ENCODE results near the gene IGF1R. TPM values are rescaled to one million over a fixed set of nuclear protein-coding genes. Genes with fewer than 3 reads are reported as not detected.
A peak's percentile ranks its signal among the peaks of the same experiment; 100 is the strongest.

The IGF1R gene
- total RNA-seq, 3 donors from 2014 or later: 34.7 to 65.2 (median 47.7) TPM

DNA sequence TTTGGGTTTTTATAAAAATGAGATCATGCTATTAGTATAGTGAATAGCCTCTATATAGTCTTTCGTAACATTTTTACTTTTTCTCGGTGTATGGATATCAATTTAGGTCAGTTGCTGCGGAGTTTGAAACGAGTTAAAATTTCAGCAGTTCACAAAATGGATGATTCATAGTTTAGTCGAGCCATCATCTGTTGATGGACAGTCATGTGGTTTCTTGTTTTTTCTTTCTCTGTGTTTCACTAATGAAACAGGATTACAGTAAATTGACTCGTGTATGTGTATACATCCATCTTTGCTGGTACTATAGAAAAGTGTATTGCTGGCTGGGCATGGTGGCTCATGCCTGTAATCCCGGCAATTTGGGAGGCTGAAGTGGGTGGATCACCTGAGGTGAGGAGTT is 106.8 kb downstream of the IGF1R start:
- Histone ChIP-seq H3K9me3 (no peaks in the 10 kb centered on the region), H3K36me3 (ENCODE audit: low read depth) (no peaks in the 10 kb centered on the region), H3K4me1 (ENCODE audit: low read depth) (no peaks in the 10 kb centered on the region), H3K4me3 (no peak overlapping the region)
- intact Hi-C loops (cut with DNase I, micrococcal nuclease): no loop called here
- no peak for ATAC-seq
- no peak for DNase-seq
- TF ChIP-seq CTCF (IDR thresholded peaks at IDR 0.05): no peak

DNA sequence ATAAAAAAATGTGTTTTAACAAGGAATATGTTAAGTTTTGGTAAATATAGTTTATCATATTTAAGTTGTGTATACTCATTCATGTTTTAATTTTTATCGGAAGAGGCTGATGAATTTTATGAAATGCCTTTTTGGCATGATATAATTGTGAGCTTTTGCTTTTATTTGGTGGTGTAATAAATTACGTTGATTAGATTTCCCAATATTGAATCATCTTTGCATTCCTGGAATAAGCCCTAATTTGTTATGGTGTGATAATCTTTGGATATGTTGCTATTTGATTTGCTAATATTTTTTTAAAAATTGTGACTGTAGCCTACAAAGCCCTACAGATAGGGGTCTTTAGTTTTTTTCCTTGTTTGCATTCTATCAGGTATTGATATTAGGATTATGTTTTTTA is 107.4 kb downstream of the IGF1R start:
- Histone ChIP-seq H3K4me1 (ENCODE audit: low read depth) (no peaks in the 10 kb centered on the region), H3K36me3 (ENCODE audit: low read depth) (no peaks in the 10 kb centered on the region)

DNA sequence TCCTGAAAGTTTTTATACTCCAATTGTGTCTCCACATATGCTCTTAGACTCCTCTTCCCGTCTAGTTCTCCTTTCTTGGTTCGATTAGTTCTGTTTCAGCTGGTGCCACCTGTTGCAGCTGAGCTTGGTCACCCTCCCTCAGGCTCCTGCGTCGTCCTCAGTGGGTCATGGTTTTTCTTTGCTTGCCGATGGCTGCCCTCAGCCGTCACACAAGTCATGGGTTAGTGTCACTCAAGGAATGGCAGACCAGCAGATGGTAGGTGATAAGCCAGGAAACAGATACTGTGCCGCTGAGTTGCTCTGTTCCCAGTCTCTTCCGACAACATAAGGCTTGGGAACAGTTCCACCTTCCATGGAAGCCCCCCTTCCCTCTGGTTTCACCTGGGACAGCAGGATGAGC is 109.9 kb downstream of the IGF1R start:
- Histone ChIP-seq H3K4me1 (ENCODE audit: low read depth) (no peaks in the 10 kb centered on the region), H3K36me3 (ENCODE audit: low read depth) (no peaks in the 10 kb centered on the region), H3K4me3 (no peak overlapping the region), H3K9me3 (no peaks in the 10 kb centered on the region)
- intact Hi-C loops (cut with DNase I, micrococcal nuclease): no loop called here
- TF ChIP-seq CTCF (IDR thresholded peaks at IDR 0.05): no peak
- no peak for ATAC-seq
- DNase-seq: no peak

More for the DNA sequence above, 107.4 kb downstream of the IGF1R start:
- ATAC-seq (no peak), DNase-seq (no peak)
- intact Hi-C loops (cut with DNase I, micrococcal nuclease): no loop called here
- TF ChIP-seq CTCF (IDR thresholded peaks at IDR 0.05): no peak
- Histone ChIP-seq H3K4me3 (no peak overlapping the region), H3K9me3 (no peaks in the 10 kb centered on the region)

- Histone ChIP-seq H3K4me1 (ENCODE audit: low read depth) (no peaks in the 10 kb centered on the region), H3K36me3 (ENCODE audit: low read depth) (no peaks in the 10 kb centered on the region), H3K4me3 (no peak overlapping the region), H3K9me3 (no peaks in the 10 kb centered on the region)
- ATAC-seq (no peak), DNase-seq (no peak)
- intact Hi-C loops (cut with DNase I, micrococcal nuclease): no loop called here
- TF ChIP-seq CTCF (IDR thresholded peaks at IDR 0.05): no peak
Measured at GRCh38 chr15:98759277-98759676, 110.9 kb downstream of the IGF1R start.

DNA sequence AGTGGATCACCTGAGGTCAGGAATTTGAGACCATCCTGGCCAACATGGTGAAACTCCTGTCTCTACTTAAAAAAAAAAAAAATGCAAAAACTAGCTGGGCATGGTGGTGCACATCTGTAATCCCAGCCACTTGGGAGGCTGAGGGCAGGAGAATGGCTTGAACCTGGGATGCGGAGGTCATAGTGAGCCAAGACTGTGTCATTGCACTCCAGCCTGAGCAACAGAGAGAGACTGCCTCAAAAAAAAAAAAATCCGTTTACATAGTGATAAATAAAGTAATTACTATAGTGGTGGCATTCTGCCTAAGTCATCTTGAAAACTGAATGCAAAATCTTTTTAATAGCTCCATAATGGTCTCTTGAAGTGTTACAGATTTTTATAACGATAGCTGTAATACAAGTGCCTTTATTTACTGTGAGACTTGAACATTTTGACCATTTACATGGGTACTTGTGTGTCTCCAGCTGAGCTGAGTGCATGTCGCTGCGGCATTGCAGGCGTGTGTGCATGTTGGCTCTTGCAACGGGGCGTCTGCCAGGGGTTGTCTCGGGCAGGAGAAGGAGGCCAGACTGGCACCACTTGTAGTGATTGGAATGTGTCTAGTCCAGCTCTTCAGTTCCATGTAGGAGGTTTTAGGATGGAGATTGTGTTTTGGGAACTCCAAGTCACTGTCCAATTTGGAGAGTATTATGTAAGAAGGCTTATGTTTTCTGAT is 111.9 kb downstream of the IGF1R start:
- intact Hi-C loops (cut with DNase I, micrococcal nuclease): no loop called here
- Histone ChIP-seq H3K36me3 (ENCODE audit: low read depth) (no peaks in the 10 kb centered on the region), H3K4me1 (ENCODE audit: low read depth) (no peaks in the 10 kb centered on the region), H3K9me3 (no peaks in the 10 kb centered on the region), H3K4me3 (no peak overlapping the region)
- ATAC-seq (no peak), DNase-seq (no peak)
- no peak for TF ChIP-seq CTCF (IDR thresholded peaks at IDR 0.05)

GRCh38 chr15:98760975-98761374 is 112.6 kb downstream of the IGF1R start:
- H3K4me1 ChIP-seq (ENCODE audit: low read depth): no peaks in the 10 kb centered on the region
- intact Hi-C loops (cut with DNase I, micrococcal nuclease): no loop called here
- TF ChIP-seq CTCF (IDR thresholded peaks at IDR 0.05): no peak
- H3K4me3 ChIP-seq: no peak overlapping the region
- ATAC-seq (peak; percentile 28), DNase-seq (no peak)
- H3K36me3 ChIP-seq (ENCODE audit: low read depth): no peaks in the 10 kb centered on the region
- no peaks in the 10 kb centered on the region for H3K9me3 ChIP-seq
